GM18526 (cell line): Measurements from ENCODE around the gene KSR1.

Source experiments
- POLR2A ChIP-seq: IDR thresholded peaks from 3 replicates; pipeline ENCODE4 v1.6.1; 2011; ENCODE audit not compliant: insufficient read length; ENCODE audit errors: extremely low read depth

The KSR1 gene

DNA sequence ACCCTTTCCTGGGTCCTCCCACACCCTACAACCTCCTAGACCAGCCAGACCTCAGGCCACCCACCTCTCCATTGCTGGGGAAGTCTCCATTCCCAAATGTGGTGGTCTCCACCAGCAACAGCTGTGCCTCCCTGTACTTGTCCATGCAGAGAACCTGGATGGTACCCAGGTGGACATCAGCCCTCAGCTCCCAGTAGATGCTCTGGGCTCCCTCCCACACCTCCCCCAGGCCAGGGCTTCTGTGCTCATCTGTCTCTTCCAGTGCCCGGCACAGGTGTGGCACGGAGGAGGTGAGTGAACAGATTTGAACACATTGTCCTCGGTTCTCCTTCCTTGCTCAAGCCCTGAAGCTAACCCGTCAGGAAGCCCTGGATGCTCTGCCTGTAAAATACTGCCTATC is 209.3 kb downstream of the KSR1 start:
- no peak for TF ChIP-seq POLR2A

DNA sequence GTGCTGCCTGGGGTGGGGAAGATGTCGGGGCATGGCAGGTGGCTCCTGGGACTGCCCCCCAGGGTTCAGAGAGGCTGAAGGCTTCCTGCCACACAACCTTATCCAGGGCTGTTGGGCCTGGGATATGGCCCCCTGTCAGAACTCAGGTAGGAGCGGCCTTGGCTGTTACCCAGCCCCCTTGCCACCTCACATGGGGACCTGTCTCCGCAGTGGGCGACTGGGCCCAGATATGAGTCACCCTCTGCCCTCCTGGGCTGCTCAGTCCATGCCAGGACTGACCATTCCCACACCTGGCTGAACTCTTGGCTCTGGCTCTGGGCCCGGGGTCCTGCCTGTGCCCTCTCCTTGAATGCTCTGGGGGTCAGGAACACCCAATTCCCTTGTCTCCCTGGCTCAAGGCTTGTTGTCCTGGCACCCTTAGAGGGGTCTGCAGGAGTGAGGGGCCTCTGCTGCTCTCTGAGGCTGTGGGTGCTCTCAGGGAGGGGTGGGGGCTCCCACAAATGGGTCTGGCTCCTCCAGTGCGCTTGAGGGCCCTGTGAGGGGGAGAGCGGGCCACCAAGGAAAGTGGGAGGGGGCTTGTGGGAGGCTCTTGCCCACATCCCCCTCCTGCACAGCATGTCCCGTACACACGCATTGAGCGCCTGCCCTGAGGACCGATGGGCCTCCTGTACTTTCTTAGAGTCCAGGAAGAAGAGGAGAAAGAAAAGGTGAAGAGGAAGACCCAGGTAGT is 210.7 kb downstream of the KSR1 start:
- no peak for TF ChIP-seq POLR2A

- TF ChIP-seq POLR2A: no peak
Measured at GRCh38 chr17:27667656-27668487, 211.6 kb downstream of the KSR1 start.

GRCh38 chr17:27668488-27668823 is 212.2 kb downstream of the KSR1 start:
- TF ChIP-seq POLR2A: no peak

- no peak for TF ChIP-seq POLR2A
Measured at GRCh38 chr17:27669136-27669535, 212.9 kb downstream of the KSR1 start.

- TF ChIP-seq POLR2A: no peak
Measured at GRCh38 chr17:27669850-27670249, 213.6 kb downstream of the KSR1 start.

DNA sequence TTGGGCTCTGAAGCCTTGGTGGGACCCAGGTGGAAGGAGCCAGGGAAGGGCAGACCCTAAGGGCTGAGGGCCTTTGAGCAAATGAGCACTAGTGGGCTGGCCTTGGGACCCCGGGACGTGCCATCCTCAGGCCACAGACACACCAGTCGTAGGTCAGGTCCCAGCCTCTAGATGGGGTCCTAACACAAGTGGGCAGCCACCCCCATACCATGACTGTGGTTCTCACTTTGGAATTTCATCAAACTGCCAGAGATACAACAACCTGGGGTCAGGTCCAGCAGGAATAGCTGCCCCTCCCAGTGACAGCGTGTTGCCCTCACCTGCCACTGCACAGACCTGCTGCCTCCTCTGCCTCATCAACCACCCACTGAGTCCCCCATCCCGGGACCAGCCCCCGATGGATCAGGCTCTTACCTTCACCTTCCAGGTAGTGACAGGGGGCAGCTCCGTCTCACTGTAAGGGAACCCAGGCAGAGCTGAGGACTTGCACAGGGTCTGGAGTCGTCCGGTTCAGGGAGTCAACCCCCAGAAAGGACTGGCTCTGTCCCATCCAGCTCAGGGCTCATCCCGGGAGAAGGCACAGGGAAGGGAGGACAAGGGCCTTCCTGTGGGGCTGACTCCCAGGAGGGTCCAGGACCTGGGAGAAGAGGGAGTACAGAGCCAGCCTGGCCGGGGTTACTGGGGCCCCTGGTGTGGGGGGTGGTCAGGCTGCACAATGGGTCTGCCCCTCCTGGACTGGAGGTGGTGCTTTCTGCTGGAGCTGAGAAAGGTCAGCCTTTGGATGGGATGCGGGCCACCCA is 214.7 kb downstream of the KSR1 start:
- TF ChIP-seq POLR2A: no peak

DNA sequence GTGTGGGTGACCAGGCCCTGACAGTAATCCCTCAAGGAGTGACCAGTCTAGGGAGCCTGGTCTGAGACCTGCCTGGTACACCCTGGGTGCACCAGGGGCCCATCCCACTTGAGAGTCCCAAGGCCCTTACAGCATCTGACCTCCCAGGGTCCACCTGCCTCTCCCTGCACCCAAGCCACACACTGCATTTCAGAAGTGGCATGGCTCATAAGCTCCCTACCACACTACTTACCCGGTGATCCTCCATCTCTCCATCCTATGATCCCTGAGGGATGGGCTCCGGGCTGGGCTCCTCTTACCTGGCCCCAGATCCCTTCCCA is 215.3 kb downstream of the KSR1 start:
- TF ChIP-seq POLR2A: no peak

DNA sequence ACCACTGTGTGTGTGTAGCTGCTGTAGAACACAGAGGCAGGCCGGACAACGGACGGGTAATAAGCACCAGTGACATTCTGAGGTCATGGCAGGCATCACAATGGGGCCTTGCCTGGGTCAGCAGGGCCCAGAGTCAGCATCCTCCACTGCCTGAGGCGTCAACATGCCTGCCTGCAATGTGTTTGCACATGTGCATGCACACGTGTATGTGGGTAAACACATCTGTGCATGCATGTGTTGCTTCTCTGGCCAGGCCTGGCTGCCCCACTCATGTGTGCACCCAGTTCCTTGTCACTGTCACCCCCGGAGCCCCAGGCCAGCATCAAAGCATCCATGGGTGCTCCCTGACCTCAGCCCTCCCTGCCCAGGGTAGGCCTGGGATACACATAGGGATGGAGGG is 218.1 kb downstream of the KSR1 start:
- TF ChIP-seq POLR2A: no peak
